HUES64 (cell line): ENCODE data around the gene LRFN4. TPM values are rescaled to one million over a fixed set of nuclear protein-coding genes. Genes with fewer than 3 reads are reported as not detected.
"Not testable (repeated sequence)": the region's sequence is repeated elsewhere in the genome, so short reads cannot be mapped to it uniquely, and the experiment has no call there.

ENCODE experiments used
- H3K27ac ChIP-seq: 2 replicates; pipeline ENCODE4 v1.7.0; 2013; ENCODE audit warnings: low read depth, low read length, inconsistent platforms
- H3K27me3 ChIP-seq: 2 replicates; pipeline ENCODE4 v1.6.1; 2013; ENCODE audit warnings: mild to moderate bottlenecking, low read length; ENCODE audit not compliant: insufficient read depth
- H3K36me3 ChIP-seq: 2 replicates; pipeline ENCODE4 v1.6.1; 2013; ENCODE audit warnings: mild to moderate bottlenecking, low read length; ENCODE audit not compliant: insufficient read depth
- H3K4me1 ChIP-seq: 2 replicates; pipeline ENCODE4 v1.6.1; 2013; ENCODE audit warnings: mild to moderate bottlenecking, low read length, moderate library complexity; ENCODE audit not compliant: insufficient read depth
- H3K4me3 ChIP-seq: 2 replicates; pipeline ENCODE4 v1.5.1; 2013; ENCODE audit warnings: mild to moderate bottlenecking, low read length, moderate library complexity
- H3K9ac ChIP-seq: 2 replicates; pipeline ENCODE4 v1.6.1; 2013; ENCODE audit warnings: mild to moderate bottlenecking, low read depth, low read length
- H3K9me3 ChIP-seq: 2 replicates; pipeline ENCODE4 v1.6.1; 2013; ENCODE audit warnings: low read depth, low read length; ENCODE audit not compliant: insufficient read depth
- WGBS: fragments of 150-250, 120-280 bp; methylation state at CpG from one replicate; pipeline ENCODE4 v1.1.7; 2013; ENCODE audit warnings: missing lambda C conversion rate; 5-methylcytosine and 5-hydroxymethylcytosine counted together
- polyA plus RNA-seq, 2 experiments: library from polyadenylated mRNA; stranded (reverse); fragments of 50-300 nt; gene quantifications; one replicate each; pipeline ENCODE4 v1.2.3, GENCODE V29; 2013

Gene LRFN4
- 32.4 TPM for polyA plus RNA-seq (2013, experiment 1 of 2)
- 26.4 TPM for polyA plus RNA-seq (2013, experiment 2 of 2)

DNA sequence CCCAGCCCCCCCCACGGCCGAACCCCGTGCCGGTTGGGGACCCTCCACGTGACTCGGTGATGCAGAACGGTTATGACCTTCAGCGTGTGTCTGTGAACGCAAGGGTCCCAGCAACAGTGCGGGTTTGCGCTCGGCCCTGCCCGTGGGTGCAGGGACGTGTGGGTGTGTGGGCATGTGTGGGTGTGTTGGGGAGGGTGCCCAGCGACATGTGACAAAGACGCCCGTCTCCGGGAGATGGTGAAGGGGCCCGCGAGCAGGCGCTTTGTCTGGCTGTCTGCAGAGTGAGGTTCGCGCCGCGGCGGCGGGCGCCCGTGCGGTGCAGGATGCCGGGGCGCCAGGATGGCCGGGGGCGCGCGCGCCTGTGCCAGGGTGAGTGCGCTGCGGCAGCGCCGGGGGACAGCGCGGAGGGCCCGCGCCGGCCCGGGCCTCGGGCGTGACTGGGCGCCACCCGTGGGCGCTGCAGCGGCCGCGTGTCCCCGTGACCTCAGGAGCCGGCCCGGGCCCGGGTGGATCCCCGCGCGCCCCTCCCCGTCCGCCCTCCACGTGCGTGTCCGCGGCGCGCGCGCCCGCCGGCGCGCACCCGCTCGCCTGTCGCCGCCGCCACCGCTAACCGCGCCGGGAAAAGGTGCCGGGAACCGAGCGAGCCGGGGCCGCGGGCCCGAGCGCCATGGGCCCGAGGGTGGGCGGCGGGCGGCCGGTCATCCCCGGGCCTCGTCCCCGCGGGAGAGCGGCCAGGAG is at the start of gene LRFN4:
TSS of gene LRFN4 (plus strand) at position 569 of the 738 bp plus-strand sequence. CDS start 681 bp downstream, outside the sequence.
- peak within 1 kb of the TSS; percentile 83 for H3K4me3 ChIP-seq
- H3K36me3 ChIP-seq, result peaks cover 9% of the 10 kb centered on the region; the same call in 1 of the 2 replicates
- H3K9ac ChIP-seq, result peak within 1 kb of the TSS; percentile 88
- peak within 1 kb of the TSS; percentile 85 for H3K27ac ChIP-seq
- no peaks in the 10 kb centered on the region for H3K27me3 ChIP-seq
- under 1% methylated on average over 103 of the region's 103 CpGs for WGBS
- H3K9me3 ChIP-seq, result no peaks in the 10 kb centered on the region
- peaks cover 5% of the 10 kb centered on the region; the same call in 1 of the 2 replicates for H3K4me1 ChIP-seq

GRCh38 chr11:66809592-66809991 is 47.3 kb upstream of the LRFN4 start:
- Histone ChIP-seq H3K36me3 (peaks cover 24% of the 10 kb centered on the region), H3K4me3 (no peak overlapping the region), H3K4me1 (peaks cover 32% of the 10 kb centered on the region), H3K9me3 (no peaks in the 10 kb centered on the region), H3K27ac (peak overlapping the region; percentile 85; the same call in 1 of the 2 replicates), H3K27me3 (no peaks in the 10 kb centered on the region), H3K9ac (no peak overlapping the region; the same call in 1 of the 2 replicates)
- WGBS, result 95% methylated on average over 2 of the region's 3 CpGs

DNA sequence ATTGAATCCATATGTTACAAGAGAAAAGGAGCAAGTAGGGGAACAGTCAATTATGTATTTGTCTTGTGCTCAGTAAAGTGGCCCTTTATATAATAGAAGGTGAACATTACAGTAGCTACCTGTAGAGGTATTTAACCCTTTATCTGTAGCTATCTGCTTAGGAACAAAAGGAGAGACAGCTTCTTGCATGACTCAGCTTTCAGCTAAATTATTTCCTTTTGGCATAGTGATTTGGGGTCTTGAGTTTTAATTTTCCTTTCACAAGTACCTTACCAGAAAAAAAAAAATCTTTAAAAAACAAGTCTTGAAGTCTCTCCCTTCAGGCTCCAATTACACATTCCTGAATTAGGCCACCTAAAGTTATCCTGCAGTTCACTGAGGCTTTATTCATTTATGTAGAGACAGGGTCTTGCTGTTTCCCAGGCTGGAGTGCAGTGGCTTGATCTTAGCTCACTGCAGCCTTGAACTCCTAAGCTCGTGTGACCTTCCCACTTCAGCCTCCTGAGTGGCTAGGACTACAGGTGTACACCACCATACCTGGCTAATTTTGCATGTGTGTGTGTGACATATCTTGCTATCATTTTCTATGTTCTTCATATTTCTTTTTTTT is 46.2 kb upstream of the LRFN4 start:
- 93% methylated on average over 1 of the region's 1 CpG for WGBS
- Histone ChIP-seq H3K36me3 (peaks cover 18% of the 10 kb centered on the region), H3K9ac (peak overlapping the region; percentile 10; the same call in 1 of the 2 replicates), H3K27ac (peak overlapping the region; percentile 85), H3K4me1 (peaks cover 32% of the 10 kb centered on the region), H3K27me3 (no peaks in the 10 kb centered on the region), H3K9me3 (no peaks in the 10 kb centered on the region), H3K4me3 (no peak overlapping the region)

GRCh38 chr11:66814678-66815077 is 42.2 kb upstream of the LRFN4 start:
- H3K9ac ChIP-seq, result no peak overlapping the region
- peaks cover 32% of the 10 kb centered on the region for H3K4me1 ChIP-seq
- peaks cover 16% of the 10 kb centered on the region; the same call in 1 of the 2 replicates for H3K36me3 ChIP-seq
- H3K27me3 ChIP-seq, result no peaks in the 10 kb centered on the region
- WGBS, result 91% methylated on average over 4 of the region's 5 CpGs
- no peaks in the 10 kb centered on the region for H3K9me3 ChIP-seq
- H3K4me3 ChIP-seq, result no peak overlapping the region
- H3K27ac ChIP-seq, result no peak overlapping the region

DNA sequence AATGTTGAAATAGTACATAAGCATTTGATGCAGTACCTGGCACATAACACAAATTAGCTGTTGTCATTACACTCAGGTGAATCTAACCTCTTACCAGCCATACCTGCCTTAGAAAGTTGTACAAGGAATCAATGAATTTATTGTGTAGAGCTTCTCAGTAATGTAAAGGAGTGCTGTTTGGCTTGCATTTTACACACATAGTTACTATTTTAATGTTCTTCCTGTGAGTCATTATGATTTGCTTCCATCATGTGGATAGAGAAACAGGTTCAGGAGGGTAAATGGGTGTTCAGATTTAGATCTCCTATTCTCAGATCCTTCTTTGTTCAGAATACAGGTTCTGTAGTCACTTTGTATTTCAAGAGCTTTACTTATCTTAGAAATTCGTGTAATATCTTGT is 41.2 kb upstream of the LRFN4 start:
- no peaks in the 10 kb centered on the region for H3K27me3 ChIP-seq
- H3K27ac ChIP-seq, result no peak overlapping the region
- no peak overlapping the region for H3K4me3 ChIP-seq
- no peak overlapping the region for H3K9ac ChIP-seq
- no peaks in the 10 kb centered on the region for H3K9me3 ChIP-seq
- peaks cover 16% of the 10 kb centered on the region; the same call in 1 of the 2 replicates for H3K36me3 ChIP-seq
- H3K4me1 ChIP-seq, result peaks cover 23% of the 10 kb centered on the region
- WGBS, result 91% methylated on average over 1 of the region's 1 CpG

DNA sequence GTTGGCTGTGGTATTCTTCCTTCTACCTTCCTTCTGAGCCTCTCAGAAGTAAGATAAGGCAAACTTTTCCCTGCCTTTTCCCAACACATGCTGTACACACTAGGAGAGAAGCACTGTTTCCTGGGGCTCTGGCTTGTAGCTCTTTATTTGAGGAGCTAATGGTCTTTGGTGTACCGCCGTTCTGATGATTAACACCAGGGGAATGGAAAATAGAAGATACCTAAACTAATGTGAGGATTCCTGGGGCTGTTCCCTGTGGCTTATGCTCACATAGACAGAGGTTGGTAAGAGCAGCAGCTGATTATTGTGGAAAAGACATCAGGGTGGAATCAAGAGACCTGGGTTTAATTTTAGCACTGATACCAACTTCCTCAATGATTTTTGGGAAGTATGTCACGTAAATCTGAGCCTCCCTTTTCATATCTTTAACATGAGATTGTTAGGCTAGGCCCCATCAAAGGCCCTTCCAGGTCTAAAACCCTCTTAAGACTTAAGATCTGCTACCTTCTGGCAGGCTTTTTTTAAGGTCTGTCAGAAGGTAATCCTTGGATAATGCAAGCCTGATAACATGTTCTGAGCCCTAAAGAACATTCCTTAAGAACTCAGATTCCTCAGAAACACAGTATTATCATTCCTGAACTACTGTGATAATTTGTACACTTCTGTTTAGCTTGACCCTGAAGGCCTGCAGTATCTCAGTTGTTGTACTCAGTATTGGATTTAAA is 38.5 kb upstream of the LRFN4 start:
- no peaks in the 10 kb centered on the region; the same call in 1 of the 2 replicates for H3K4me1 ChIP-seq
- H3K27me3 ChIP-seq, result no peaks in the 10 kb centered on the region
- WGBS, result 84% methylated on average over 3 of the region's 3 CpGs
- H3K27ac ChIP-seq, result no peak overlapping the region
- H3K36me3 ChIP-seq, result peaks cover 20% of the 10 kb centered on the region; the same call in 1 of the 2 replicates
- H3K9me3 ChIP-seq, result no peaks in the 10 kb centered on the region
- no peak overlapping the region for H3K9ac ChIP-seq
- H3K4me3 ChIP-seq, result no peak overlapping the region

DNA sequence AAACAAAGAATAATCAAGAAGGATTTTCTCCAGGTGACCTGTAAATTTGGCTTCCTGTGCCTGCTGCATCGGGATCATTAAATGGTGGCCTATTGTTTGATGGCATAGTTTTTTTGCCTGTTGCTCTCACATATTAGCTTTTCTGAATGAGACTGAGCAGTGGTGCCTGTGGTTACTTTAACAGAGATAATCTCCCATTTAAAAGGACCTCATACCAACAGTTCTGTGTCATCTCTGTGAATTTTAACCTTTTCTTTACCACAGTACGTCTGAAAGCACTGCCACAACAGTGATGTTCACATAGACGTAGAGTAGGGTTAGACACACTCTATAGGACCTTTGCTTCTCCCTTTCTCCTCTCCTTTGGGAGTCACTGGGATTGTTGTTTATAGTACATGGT is 36.5 kb upstream of the LRFN4 start:
- Histone ChIP-seq H3K4me1 (no peaks in the 10 kb centered on the region; the same call in 1 of the 2 replicates), H3K4me3 (no peak overlapping the region), H3K27me3 (no peaks in the 10 kb centered on the region), H3K9me3 (no peaks in the 10 kb centered on the region), H3K9ac (no peak overlapping the region), H3K27ac (no peak overlapping the region; the same call in 1 of the 2 replicates), H3K36me3 (peaks cover 25% of the 10 kb centered on the region; the same call in 1 of the 2 replicates)
- WGBS, result 78% methylated on average over 3 of the region's 3 CpGs

- Histone ChIP-seq H3K4me1 (no peaks in the 10 kb centered on the region; the same call in 1 of the 2 replicates), H3K9me3 (no peaks in the 10 kb centered on the region), H3K9ac (no peak overlapping the region), H3K27ac (no peak overlapping the region), H3K27me3 (no peaks in the 10 kb centered on the region), H3K36me3 (peaks cover 23% of the 10 kb centered on the region; the same call in 1 of the 2 replicates), H3K4me3 (no peak overlapping the region)
- WGBS, result 95% methylated on average over 3 of the region's 3 CpGs
Measured at GRCh38 chr11:66820901-66821300, 36.0 kb upstream of the LRFN4 start.

- Histone ChIP-seq H3K4me3 (no peak overlapping the region), H3K4me1 (no peaks in the 10 kb centered on the region; the same call in 1 of the 2 replicates), H3K9ac (no peak overlapping the region), H3K27me3 (no peaks in the 10 kb centered on the region), H3K36me3 (peaks cover 20% of the 10 kb centered on the region), H3K27ac (no peak overlapping the region), H3K9me3 (no peaks in the 10 kb centered on the region)
- WGBS, result over 99% methylated on average over 4 of the region's 4 CpGs
Measured at GRCh38 chr11:66823700-66824099, 33.2 kb upstream of the LRFN4 start.

- H3K9me3 ChIP-seq, H3K4me1 ChIP-seq, H3K27ac ChIP-seq, H3K27me3 ChIP-seq, H3K9ac ChIP-seq, H3K4me3 ChIP-seq: not testable (repeated sequence)
- peaks cover 15% of the 10 kb centered on the region for H3K36me3 ChIP-seq
- WGBS, result 98% methylated on average over 3 of the region's 4 CpGs
Measured at GRCh38 chr11:66824573-66824972, 32.3 kb upstream of the LRFN4 start.

DNA sequence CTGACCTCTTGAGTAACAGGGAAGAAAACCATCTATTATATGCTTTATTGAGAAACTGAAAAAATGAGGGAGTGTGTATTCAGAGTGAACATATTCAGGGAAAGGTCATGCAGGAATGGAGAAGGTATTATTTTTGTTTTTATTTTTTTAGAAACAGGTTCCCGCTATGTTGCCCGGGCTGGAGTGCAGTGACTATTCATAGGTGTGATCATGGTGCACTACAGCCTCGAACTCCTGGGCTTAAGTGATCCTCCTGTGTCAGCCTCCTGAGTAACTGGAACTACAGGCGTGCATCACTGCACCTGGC is 22.4 kb upstream of the LRFN4 start:
- Histone ChIP-seq H3K27ac (no peak overlapping the region), H3K4me1 (no peaks in the 10 kb centered on the region), H3K9ac (no peak overlapping the region), H3K27me3 (no peaks in the 10 kb centered on the region), H3K4me3 (no peak overlapping the region), H3K9me3 (no peaks in the 10 kb centered on the region), H3K36me3 (peaks cover 28% of the 10 kb centered on the region)
- 81% methylated on average over 4 of the region's 4 CpGs for WGBS
